CD1c-positive myeloid dendritic cell (primary cell): Measurements from ENCODE around the gene CCDC142.

Experiments used
- DNase-seq: peaks from one replicate; pipeline ENCODE4 v3.0.0-alpha.2; 2016; ENCODE audit errors: extremely low spot score

The CCDC142 gene, protein sequence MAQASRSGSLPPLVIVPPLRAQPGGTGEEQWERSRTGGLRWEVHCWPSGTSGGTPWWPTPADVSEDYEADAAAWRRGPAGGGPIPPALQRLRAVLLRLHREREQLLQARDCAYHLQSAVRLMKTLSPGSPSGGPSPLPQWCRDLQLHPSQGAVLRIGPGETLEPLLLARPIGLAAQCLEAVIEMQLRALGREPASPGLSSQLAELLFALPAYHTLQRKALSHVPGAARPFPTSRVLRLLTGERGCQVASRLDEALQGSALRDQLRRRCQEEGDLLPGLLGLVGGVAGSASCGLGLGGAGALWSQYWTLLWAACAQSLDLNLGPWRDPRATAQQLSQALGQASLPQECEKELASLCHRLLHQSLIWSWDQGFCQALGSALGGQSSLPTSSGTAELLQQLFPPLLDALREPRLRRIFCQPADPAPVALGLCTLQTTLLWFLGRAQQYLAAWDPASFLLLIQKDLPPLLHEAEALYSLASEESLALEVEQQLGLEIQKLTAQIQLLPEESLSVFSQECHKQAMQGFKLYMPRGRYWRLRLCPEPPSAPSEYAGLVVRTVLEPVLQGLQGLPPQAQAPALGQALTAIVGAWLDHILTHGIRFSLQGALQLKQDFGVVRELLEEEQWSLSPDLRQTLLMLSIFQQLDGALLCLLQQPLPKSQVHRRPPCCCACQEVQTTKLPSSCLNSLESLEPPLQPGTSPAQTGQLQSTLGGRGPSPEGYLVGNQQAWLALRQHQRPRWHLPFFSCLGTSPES

DNA sequence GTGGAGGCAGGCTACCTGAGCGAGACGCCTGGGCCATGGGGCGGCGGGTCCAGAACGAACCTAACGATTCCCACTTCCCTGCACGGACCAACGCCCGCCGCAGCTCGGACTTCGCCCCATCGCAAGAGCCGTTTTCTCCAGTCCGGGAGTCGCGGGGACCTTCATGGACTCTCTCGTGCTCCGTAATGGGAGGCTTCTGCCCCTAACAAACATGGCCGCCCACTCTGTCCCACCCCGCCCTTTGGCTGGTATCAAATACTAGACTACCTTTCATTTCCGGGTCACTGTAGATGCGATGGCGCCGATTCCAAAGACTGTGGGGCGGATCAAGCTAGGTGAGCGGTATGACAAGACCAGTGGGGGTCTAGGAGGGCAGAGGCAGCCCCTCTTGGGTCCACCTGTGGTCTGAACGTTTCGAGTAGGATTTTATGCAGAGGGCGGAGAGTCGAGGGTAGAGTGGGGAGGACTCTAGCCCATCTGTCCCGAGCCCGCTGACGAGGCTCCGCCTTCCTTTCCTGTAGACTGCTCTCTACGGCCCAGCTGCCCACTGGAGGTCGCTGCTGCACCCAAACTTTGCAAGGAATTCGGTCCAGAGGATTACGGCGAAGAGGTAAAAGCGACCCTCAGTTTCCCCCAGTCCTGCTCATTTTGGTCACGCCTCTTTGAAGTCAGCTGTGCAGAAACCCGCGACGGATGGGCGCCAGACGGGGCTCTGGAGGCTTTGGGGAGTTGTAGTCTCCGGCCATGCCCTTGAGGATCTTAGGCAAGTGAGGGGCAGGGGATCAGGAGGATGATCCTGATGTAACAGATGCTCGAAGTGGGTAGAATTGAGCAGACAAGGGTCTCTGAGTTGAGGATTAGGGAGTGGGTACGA lies at the start of gene CCDC142, which contains the start of gene TTC31:
CCDC142 (minus strand) TSS at position 198 of the 874 bp plus-strand sequence; CDS start at position 37, 161 bp downstream.
TTC31 (plus strand) TSS at position 281 of the 874 bp plus-strand sequence; CDS start at position 296, 15 bp downstream.
- peak; percentile 97 for DNase-seq

DNA sequence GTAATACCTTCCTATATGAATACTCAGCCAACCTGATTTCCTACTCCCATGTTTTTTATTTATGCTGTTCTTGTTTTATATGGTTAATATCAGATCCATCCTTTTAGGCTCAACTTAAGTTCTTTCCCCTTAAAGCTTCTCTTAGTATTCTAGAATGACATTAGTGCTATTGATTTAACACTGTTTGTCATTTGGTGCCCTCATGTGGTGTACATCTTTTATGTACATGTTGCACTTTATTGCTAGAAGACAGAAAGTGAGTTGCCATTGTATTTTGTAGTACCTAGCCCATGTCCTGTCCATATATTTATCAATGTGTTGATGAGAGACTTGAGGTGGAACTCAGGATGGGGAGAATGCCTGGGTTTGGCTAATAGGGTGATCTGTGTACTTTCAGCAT lies 49.4 kb upstream of the CCDC142 start:
- DNase-seq: peak; percentile 54

DNA sequence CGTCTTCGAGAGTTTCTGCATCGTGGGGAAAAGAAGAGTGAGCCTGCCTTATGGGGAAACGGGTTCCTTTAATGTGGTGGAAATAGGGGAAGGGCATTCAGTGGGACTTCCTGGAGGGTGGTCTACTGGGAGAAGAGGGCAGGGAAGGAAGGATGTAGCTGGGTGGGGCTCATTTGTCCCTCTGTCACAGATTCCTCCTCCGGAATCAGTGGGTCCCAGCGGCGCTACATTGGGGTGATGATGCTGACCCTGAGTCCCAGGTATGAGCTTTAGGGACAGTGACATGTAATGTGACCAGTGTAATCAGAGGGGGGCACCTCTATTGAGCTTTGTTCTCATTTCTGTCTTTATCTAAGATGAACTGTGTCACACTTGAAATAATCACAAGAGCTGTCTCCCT lies 48.9 kb upstream of the CCDC142 start:
- DNase-seq: no peak

DNA sequence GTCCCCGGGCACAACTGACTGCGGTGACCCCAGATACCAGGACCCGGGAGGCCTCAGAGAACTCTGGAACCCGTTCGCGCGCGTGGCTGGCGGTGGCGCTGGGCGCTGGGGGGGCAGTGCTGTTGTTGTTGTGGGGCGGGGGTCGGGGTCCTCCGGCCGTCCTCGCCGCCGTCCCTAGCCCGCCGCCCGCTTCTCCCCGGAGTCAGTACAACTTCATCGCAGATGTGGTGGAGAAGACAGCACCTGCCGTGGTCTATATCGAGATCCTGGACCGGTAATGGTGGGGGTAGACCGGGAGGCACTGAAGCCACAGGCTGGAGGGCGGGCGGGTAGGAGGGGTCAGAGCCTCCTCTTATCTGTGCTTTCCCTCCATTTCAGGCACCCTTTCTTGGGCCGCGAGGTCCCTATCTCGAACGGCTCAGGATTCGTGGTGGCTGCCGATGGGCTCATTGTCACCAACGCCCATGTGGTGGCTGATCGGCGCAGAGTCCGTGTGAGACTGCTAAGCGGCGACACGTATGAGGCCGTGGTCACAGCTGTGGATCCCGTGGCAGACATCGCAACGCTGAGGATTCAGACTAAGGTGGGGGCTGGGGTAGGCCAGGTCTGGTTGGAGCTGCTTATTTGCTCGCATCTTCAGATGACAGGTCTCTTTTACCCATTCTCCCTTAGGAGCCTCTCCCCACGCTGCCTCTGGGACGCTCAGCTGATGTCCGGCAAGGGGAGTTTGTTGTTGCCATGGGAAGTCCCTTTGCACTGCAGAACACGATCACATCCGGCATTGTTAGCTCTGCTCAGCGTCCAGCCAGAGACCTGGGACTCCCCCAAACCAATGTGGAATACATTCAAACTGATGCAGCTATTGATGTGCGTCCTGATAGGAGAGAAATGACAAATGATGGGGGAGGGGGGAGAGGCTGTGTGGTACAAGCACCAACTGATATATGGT lies 47.7 kb upstream of the CCDC142 start:
- peak; percentile 45 for DNase-seq

DNA sequence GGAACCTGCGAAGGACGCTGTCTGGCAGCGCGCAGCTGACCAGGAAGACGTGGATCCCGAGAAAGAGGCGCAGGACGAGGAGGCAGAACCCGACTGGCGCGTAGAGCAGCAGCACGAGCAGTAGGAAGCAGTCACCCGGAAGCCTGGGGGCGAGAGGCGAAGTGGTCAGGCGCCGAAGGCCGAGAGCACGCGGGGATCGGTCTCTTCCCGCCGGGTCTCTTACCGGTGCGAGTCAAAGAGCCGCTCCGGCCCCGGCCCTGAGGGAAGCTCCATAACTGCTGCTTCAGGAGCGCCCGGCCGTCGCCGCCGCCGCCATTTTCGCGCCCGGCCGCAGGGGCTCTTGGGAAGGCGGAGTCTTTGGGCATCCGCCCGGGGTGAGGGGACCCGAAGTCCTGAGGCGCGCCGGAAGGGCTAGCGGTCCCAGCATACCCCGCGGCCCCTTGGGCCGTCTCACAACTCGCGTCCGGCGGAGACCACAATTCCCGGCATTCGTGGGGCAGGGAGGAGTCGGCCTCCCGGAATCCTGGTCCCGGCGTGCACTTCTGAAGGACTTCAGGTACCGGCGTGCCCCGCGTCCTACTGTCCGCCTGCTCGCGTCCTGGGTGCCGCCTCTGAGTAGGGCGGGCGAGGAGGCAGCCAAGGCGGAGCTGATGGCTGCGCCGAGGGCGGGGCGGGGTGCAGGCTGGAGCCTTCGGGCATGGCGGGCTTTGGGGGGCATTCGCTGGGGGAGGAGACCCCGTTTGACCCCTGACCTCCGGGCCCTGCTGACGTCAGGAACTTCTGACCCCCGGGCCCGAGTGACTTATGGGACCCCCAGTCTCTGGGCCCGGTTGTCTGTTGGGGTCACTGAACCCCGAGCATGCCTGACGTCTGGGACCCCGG lies 46.8 kb upstream of the CCDC142 start, which contains the start of the genes AUP1 and HTRA2:
AUP1 (minus strand) TSS at position 350 of the 882 bp plus-strand sequence; CDS start at position 273, 77 bp downstream.
HTRA2 (plus strand) TSS at position 577 of the 882 bp plus-strand sequence; CDS start at position 651, 74 bp downstream.
- DNase-seq: peak; percentile 98

DNA sequence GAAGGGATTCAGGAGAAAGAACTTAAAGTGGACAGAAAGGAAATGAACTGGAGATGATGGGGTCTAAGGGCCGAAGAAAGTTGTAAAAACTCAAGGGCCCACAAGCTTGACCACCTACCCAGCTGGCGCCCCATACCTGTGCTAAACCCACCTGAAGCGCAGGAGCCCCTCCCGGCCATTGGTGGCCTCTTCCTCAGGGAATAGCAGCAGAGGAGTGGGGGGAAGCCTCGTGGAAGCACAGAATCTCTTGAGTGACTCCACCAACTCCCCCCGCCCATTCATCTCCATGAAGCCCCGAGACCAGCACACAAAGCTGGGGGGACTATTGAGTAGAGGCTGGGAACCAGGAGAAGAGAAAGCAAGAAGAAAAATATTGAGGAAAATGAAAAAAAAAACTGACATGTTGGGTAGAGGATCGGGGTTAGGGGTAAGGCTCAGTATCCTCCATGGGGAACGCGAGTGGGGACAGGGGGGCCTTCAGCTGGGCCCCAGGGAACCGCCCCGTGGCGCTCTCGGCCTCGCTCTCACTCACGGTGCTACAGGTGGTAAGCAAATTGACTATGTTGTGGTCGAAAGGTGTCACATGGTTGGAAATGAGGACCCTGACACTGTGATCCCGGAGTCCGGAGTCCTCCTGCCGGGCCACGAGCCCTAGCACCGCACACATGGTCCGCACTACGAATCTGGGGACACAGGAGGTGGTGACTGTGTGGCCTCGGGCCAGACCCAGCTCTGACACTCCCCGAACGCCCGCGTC lies 46.0 kb upstream of the CCDC142 start:
- no peak for DNase-seq

DNA sequence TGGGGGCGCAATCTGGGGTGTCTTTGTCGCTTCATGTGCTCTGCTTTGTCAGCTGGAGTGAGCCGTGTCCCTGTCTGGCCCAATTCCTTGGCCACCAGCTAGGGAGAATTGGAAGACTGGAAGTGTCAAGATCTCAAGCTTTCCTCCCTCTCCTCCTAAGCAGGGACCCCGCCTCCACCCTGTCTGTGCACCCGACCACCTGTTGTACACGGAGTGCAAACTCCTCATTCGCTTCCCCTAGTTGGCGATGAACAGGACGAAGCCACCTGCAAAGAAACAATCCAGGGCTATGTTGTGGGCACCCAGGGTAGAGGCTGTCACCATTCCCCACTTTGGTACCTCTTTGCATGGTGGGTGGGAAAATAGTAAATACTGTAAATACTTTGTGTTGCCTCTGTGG lies 44.9 kb upstream of the CCDC142 start:
- DNase-seq: no peak

DNA sequence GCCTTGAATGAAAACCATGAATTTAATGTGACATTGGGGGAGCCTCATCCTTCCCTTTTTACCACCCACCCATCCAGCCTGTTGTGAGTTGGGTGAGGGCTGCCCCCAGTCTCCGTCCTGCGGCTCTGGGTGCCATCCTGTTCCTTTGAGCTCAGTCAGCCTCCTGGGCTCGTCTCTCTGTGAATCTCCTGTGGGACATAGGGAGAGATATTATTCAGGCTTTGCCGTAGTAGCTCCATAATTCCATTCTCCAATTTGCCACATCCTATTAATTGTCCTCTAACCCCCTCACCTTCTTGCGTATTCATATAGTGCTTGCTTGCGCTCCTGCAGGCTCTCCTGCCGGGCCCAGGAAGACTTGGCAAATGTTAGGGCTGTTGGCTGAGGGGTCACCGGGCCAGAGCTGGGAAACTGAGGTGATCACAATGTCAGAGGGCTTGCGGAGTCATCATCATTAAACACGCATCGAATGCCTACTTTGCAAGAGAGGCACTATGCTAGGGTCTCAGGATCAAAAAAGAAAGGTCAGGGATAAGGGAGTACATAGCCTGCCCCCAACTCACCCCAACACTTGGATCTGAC lies 43.9 kb upstream of the CCDC142 start:
- no peak for DNase-seq

DNA sequence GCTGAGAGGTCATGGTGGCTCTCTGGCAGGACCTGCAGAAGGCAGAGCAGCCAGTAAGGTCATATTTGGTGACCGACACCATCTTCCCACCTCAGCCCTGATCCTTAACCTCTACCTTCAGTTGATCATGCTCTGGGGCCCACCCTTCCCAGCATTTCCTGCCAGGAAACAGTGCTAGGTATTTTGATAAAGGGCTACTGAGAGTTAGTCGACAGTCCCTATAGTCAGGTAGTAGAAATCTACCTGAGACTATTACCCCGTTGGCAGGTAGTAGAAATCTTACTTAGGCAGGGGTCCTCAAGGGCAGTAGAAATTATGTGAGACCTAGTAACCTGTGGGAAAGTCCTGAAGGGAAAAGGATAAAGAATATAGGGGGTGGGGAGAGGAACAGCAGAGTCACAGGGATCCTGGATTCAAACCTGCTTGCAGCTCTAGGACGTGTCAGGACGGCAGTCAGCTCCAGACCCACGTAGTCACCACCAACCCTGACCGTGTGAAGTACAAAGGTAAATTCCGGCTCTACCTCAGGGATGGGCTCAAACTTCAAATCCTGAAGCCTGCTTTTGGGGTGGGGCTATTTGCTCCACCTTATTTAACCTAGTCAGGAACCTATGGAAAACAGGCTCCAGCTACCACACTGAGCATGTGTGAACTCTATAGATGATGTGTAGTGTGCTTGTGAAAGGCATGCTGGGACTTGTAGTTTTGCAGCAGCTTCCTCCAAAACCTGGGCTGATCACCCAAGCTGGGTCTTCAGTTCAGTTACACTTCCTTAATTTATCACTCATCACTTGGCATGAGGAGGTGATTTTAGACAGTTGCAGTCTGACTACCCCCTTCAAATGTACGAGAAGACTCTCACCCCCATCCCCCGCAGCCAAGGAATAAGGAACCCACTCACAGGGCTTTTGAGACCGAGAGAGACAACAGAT lies 43.2 kb upstream of the CCDC142 start, which contains the start of gene DQX1:
DQX1 (minus strand) TSS at position 515 of the 932 bp plus-strand sequence; CDS start at position 13, 502 bp downstream.
- DNase-seq: peak; percentile 85

DNA sequence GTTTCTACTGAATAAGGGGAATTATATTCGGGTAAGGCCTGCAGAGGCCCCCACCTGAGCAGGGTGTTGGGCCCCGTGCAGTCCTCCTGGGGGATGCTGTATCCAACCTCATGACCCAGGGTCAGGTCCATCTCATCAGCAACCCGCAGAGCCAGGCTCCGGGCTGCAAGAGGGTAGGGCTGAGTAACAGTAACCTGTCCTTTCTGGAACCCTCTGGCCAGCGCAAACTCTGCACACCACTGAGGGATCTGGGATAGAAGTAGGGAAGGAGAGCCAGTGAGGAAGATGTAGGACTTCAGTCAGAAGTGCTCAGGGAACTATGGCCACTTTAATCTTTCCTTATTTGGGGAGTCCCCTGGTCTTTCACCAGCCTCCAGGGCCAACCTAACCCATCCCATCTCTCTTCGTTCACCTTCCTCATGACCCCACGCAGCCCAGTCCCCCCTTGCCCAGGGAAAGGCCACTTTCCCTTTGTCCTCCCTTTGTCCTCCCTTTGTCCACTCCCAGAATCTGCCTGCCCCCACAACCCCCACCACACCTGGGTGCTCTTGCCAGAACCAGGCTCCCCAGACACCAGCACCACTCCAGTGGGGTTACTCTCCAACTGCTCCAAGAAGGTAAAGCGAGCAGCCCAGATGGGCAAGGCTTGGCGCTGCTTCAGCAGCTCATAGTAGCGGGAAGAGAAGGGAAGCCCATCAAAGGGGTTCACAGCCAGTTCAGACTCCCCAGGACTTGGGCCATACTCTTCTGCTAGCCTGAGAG lies 42.3 kb upstream of the CCDC142 start:
- no peak for DNase-seq

DNA sequence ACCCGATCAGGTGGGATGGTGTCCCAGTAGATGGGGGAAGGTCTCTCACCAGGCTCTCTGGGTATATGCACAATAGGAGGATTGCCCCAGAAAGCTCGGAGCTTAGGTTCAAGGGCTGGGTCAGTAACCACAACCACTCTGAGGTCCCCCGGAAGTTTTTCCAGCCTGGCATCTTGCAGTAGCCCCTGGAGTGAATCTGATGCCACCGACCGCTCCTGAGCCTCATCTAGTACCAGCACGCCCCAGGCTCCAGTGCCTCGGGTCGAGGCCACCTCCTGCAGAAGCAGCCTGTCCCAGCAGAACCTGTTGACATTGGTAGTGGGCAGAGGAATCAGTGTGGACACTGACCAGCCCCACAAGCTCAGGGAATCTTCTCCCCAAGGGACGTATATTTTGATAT lies 41.2 kb upstream of the CCDC142 start:
- DNase-seq: no peak

DNA sequence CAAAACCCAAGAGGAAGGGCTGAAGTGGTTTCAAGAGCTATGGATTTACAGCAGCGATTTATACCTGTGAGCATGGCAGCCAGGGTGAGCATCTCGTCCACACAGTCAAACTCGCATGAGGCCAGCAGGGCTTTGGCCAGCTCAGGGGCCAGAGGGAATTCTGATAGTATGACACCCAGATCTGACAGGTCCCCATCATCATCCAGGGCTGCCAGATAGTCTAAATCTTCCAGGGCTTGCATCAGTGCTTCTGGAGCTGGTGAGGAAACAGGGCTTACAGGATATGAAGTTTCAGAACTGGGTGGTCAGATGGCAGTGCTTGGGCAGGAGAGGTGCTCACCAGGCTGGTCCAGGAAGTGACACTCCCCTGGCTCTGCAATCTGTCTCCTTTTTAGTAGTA lies 39.7 kb upstream of the CCDC142 start:
- DNase-seq: no peak

DNA sequence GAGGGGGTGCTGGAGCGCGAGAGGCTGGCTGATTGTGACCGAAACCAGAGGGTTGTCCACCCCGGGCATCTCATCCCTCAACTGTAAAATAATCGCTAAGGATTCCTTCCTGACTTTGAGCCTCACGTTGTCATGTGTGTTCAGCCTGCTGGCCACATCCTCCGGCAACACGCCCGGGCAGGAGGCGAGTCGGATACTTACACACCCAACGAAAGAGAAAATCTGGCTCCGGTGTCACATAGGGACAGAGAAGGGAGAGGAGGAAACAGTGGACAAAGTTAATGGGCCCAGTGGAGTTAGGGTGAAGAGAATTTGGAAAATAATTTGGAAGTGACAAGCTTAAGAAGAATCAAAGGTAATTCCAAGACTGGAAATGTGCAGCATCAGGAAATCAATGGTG lies 33.9 kb upstream of the CCDC142 start:
- no peak for DNase-seq

DNA sequence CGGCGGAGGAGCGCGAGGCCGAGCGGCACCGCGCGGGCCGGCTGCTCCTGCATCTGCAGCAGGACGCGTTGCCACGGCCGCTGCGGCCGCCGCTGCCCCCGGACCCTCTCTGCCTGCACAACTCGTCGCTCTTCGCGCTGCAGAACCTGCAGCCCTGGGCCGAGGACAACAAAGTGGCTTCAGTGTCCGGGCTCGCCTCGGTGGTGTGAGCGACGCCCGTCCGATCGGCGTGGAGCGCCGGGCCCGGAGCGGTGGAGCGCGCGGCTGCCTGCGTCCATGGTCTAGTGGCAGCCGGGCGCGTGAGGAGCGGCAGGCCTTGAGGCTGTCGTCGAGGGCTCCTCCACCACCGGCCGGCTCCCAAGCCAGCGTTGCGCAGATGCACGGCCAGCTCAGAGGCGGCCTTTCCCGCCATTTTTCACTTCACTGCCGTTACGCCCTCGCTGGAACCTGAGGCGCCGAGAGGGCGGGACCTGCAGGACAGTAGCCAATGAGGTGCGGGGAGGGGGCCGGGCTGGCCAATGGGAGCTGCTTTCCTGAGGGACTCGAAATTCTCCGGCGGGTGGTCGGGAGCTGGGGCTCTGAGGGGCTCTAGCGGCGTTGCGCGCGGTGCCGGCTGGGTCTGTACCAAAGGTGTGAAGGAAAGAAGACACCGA lies 33.3 kb upstream of the CCDC142 start:
- DNase-seq: peak; percentile 63

DNA sequence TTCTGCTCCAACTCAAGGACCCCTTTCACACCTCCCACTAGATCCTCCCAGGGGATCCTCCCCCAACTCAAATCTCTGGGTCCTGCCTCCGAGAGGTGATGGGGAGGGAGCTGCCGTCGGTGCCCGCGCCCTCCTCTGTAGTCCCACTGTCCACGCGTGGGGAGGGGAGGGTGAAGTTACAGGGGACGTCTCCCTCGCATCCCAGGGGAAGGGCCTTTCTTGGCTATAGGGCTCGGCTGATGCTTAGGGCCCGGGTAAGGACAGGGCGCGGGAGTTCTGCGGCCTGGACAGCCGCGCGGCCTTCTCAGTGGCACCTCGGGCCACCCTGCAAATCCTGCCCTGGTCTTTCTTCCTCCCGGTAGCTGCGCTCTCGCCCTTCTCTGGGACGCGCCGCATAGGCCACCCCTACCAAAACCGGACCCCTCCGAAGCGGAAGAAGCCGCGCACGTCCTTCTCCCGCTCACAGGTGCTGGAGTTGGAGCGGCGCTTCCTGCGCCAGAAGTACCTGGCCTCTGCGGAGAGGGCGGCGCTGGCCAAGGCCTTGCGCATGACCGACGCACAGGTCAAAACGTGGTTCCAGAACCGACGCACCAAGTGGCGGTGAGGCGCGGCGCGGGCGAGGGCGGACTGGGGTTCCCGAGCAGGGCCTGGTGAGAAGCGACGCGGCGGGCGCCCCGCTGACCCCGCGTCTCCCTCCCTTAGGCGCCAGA lies 32.6 kb upstream of the CCDC142 start:
- DNase-seq: no peak
